8988T (cell line): ENCODE results near the gene OR6Q1.
"Not testable (repeated sequence)": the region's sequence is repeated elsewhere in the genome, so short reads cannot be mapped to it uniquely, and the experiment has no call there.

Experiments used
- DNase-seq: peaks from one replicate; pipeline ENCODE4 v3.0.0; 2011

The OR6Q1 gene

GRCh38 chr11:58030653-58031052 lies at the start of gene OR6Q1:
TSS of gene OR6Q1 (plus strand) at chr11:58030953. CDS start at chr11:58030953, 0 bp downstream.
- no peak for DNase-seq

GRCh38 chr11:57981536-57981935 lies 49.2 kb upstream of the OR6Q1 start:
- no peak for DNase-seq

- DNase-seq: no peak
Measured at GRCh38 chr11:57982776-57983175, 48.0 kb upstream of the OR6Q1 start.

GRCh38 chr11:57983191-57983590 lies 47.6 kb upstream of the OR6Q1 start:
- no peak for DNase-seq

GRCh38 chr11:57999523-57999922 lies 31.2 kb upstream of the OR6Q1 start:
- not testable (repeated sequence) for DNase-seq

GRCh38 chr11:58000021-58000420 lies 30.7 kb upstream of the OR6Q1 start:
- not testable (repeated sequence) for DNase-seq

- DNase-seq: no peak
Measured at GRCh38 chr11:58000699-58001098, 30.1 kb upstream of the OR6Q1 start.

- DNase-seq: no peak
Measured at GRCh38 chr11:58003036-58003435, 27.7 kb upstream of the OR6Q1 start.

GRCh38 chr11:58003591-58003990 lies 27.2 kb upstream of the OR6Q1 start:
- no peak for DNase-seq

GRCh38 chr11:58004664-58005063 lies 26.1 kb upstream of the OR6Q1 start:
- DNase-seq: no peak

GRCh38 chr11:58006940-58007339 lies 23.8 kb upstream of the OR6Q1 start:
- DNase-seq: no peak

GRCh38 chr11:58011771-58012170 lies 19.0 kb upstream of the OR6Q1 start:
- DNase-seq: no peak

GRCh38 chr11:58023435-58023931 lies 7.3 kb upstream of the OR6Q1 start, which contains the start of gene OR9Q1:
TSS of gene OR9Q1 (plus strand) at chr11:58023881. CDS start at chr11:58179445, 155,564 bp downstream.
- no peak for DNase-seq

- DNase-seq: no peak
Measured at GRCh38 chr11:58024601-58025091, 6.1 kb upstream of the OR6Q1 start.

GRCh38 chr11:58027341-58027740 lies 3.4 kb upstream of the OR6Q1 start:
- no peak for DNase-seq

- no peak for DNase-seq
Measured at GRCh38 chr11:58028687-58029411, 1.9 kb upstream of the OR6Q1 start.

GRCh38 chr11:58034471-58034870 lies 3.7 kb downstream of the OR6Q1 start:
- no peak for DNase-seq

GRCh38 chr11:58039589-58039988 lies 8.8 kb downstream of the OR6Q1 start:
- no peak for DNase-seq

GRCh38 chr11:58043379-58043778 lies 12.6 kb downstream of the OR6Q1 start:
- DNase-seq: no peak

GRCh38 chr11:58046231-58046630 lies 15.5 kb downstream of the OR6Q1 start:
- DNase-seq: no peak

- no peak for DNase-seq
Measured at GRCh38 chr11:58047818-58048217, 17.1 kb downstream of the OR6Q1 start.

GRCh38 chr11:58055806-58056401 lies 25.2 kb downstream of the OR6Q1 start:
- no peak for DNase-seq

GRCh38 chr11:58057481-58057880 lies 26.7 kb downstream of the OR6Q1 start:
- no peak for DNase-seq
